Measurements from ENCODE around the gene MAP3K12. TPM values are rescaled to one million over a fixed set of nuclear protein-coding genes. Genes with fewer than 3 reads are reported as not detected.
"Not testable (repeated sequence)": the region's sequence is repeated elsewhere in the genome, so short reads cannot be mapped to it uniquely, and the experiment has no call there.

The MAP3K12 gene, protein sequence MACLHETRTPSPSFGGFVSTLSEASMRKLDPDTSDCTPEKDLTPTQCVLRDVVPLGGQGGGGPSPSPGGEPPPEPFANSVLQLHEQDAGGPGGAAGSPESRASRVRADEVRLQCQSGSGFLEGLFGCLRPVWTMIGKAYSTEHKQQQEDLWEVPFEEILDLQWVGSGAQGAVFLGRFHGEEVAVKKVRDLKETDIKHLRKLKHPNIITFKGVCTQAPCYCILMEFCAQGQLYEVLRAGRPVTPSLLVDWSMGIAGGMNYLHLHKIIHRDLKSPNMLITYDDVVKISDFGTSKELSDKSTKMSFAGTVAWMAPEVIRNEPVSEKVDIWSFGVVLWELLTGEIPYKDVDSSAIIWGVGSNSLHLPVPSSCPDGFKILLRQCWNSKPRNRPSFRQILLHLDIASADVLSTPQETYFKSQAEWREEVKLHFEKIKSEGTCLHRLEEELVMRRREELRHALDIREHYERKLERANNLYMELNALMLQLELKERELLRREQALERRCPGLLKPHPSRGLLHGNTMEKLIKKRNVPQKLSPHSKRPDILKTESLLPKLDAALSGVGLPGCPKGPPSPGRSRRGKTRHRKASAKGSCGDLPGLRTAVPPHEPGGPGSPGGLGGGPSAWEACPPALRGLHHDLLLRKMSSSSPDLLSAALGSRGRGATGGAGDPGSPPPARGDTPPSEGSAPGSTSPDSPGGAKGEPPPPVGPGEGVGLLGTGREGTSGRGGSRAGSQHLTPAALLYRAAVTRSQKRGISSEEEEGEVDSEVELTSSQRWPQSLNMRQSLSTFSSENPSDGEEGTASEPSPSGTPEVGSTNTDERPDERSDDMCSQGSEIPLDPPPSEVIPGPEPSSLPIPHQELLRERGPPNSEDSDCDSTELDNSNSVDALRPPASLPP
- 10 to 100 TPM; 18.2 to 20.4 TPM for total RNA-seq

DNA sequence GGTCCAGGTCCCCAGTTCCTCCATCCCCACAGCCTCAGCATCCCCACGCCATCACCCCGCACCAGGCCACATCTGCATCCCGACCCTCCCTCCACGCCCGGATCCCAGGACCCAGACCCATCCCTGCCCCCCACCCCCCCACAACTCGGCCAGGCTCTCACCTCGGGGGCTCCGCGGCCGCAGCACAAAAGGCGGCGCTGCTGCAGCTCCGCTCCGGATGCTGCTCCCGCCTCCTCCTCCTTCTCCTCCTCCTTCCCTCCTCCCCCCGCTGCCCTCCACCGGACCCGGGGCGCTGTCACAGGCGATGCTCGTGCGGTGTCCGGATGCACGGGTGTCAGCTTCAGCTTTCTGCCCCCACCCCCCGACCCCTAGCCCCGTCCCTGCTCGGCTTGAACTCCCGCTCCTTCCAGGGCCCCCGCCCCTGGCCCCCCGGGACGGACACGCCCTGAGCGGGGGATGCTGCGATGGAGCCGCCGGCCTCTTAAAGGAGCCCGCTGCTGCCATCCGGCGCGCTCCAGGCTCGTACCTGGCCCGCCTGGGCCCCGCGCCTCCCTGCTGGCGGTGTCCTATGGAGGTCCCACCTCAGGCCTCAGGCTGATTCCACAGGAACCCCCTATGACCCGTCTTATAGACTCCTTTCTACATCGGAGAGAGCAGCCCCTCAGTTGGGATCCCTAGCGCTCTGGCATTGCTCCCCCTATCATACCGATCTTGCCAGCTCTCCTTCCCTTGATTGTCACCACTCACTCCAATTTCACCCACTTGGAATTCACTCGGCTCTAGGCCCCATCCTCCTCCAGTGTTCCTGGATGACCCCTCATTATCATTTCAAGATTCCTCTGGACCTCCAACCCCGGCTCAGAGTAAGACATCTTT, at the start of gene MAP3K12:
TSS of gene MAP3K12 (minus strand) at position 193 of the 876 bp plus-strand sequence. CDS start 12,067 bp downstream, outside the sequence.
- peak within 1 kb of the TSS; percentile 86 for H3K4me3 Mint-ChIP-seq
- peaks cover 10% of the 10 kb centered on the region for H3K4me1 Mint-ChIP-seq
- H3K36me3 Mint-ChIP-seq (ENCODE audit: low read depth) = peaks cover 4% of the 10 kb centered on the region
- no peaks in the 10 kb centered on the region for H3K27me3 Mint-ChIP-seq
- H3K9me3 Mint-ChIP-seq = no peaks in the 10 kb centered on the region
- peak; percentile 14 for ATAC-seq (replicated peaks)
- H3K27ac Mint-ChIP-seq = peak within 1 kb of the TSS; percentile 85

GRCh38 chr12:53548354-53548753, 49.1 kb upstream of the MAP3K12 start:
- ATAC-seq (replicated peaks); H3K27ac Mint-ChIP-seq; H3K4me3 Mint-ChIP-seq; H3K9me3 Mint-ChIP-seq; H3K27me3 Mint-ChIP-seq: not testable (repeated sequence)
- H3K4me1 Mint-ChIP-seq = peaks cover 10% of the 10 kb centered on the region
- H3K36me3 Mint-ChIP-seq (ENCODE audit: low read depth) = peaks cover 42% of the 10 kb centered on the region

- H3K36me3 Mint-ChIP-seq (ENCODE audit: low read depth) = peaks cover 32% of the 10 kb centered on the region
- peak overlapping the region; percentile 84 for H3K27ac Mint-ChIP-seq
- no peaks in the 10 kb centered on the region for H3K27me3 Mint-ChIP-seq
- H3K4me1 Mint-ChIP-seq = peaks cover 12% of the 10 kb centered on the region
- peak overlapping the region; percentile 57 for H3K4me3 Mint-ChIP-seq
- no peaks in the 10 kb centered on the region for H3K9me3 Mint-ChIP-seq
- ATAC-seq (replicated peaks) = peak; percentile 99
Measured at GRCh38 chr12:53543539-53543938, 44.3 kb upstream of the MAP3K12 start.

DNA sequence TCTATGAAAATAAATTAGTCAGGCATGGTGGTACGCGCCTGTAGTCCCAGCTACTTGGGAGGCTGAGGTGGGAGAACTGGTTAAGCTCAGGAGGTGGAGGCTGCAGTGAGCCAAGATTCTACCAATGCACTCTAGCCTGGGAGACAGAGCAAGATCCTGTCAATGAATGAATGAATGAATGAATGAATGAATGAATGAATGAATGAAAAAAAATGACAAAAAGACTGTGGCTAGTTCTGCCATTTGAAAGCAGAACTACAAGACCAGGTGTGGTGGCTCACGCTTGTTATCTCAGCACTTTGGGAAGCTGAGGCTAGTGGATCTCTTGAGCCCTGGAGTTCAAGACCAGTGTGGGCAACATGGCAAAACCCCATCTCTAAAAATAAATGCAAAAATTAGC, 40.3 kb upstream of the MAP3K12 start:
- peaks cover 12% of the 10 kb centered on the region for H3K4me1 Mint-ChIP-seq

GRCh38 chr12:53538209-53538689, 39.0 kb upstream of the MAP3K12 start:
- H3K4me3 Mint-ChIP-seq = no peak overlapping the region
- H3K9me3 Mint-ChIP-seq = no peaks in the 10 kb centered on the region
- H3K4me1 Mint-ChIP-seq = peaks cover under 1% of the 10 kb centered on the region
- H3K36me3 Mint-ChIP-seq (ENCODE audit: low read depth) = peaks cover 74% of the 10 kb centered on the region
- peak overlapping the region; percentile 5 for H3K27ac Mint-ChIP-seq
- no peak for ATAC-seq (replicated peaks)
- H3K27me3 Mint-ChIP-seq = no peaks in the 10 kb centered on the region

More for the DNA sequence above, 40.3 kb upstream of the MAP3K12 start:
- Mint-ChIP-seq H3K9me3 (no peaks in the 10 kb centered on the region), H3K36me3 (ENCODE audit: low read depth) (peaks cover 67% of the 10 kb centered on the region), H3K4me3 (no peak overlapping the region), H3K27me3 (no peaks in the 10 kb centered on the region), H3K27ac (no peak overlapping the region)
- ATAC-seq (replicated peaks) = no peak

DNA sequence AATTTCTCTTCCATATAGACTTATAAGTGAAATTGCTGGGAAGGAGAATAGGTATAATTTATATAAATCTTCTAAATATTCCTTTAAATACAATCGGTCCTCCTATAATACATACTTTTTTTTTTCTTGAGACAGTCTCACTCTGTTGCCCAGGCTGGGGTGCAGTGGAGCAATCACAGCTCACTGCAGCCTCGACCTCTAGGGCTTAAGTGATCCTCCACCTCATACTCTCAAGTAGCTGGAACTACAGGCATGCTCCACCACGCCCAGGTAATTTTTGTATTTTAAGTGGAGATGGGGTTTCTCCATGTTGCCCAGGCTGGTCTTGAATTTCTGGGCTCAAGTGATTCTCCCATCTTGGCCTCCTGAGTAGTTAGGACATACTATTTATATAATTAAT, 37.7 kb upstream of the MAP3K12 start:
- H3K4me3 Mint-ChIP-seq = no peak overlapping the region
- no peaks in the 10 kb centered on the region for H3K27me3 Mint-ChIP-seq
- no peak for ATAC-seq (replicated peaks)
- no peak overlapping the region for H3K27ac Mint-ChIP-seq
- H3K9me3 Mint-ChIP-seq = no peaks in the 10 kb centered on the region
- H3K36me3 Mint-ChIP-seq (ENCODE audit: low read depth) = peaks cover 77% of the 10 kb centered on the region
- H3K4me1 Mint-ChIP-seq = no peaks in the 10 kb centered on the region

DNA sequence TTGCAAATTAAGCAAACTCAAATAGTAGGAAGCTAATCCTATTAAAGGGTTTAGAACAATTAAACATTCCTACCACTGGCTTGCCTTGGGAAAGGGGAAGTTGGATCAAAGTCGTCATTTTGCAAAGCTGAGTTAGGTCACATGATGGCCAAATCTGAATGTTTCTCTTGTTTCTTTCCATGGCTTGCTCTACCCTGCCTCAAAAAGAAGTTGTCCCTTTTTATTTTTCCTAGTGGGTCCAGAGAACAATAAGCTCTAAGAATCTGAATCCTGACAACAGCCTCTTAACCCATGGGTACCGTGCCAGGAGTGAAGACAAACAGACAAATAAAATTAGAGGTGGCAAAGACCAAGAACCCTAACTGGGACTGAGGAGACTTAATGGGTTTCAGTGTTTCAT, 34.2 kb upstream of the MAP3K12 start:
- no peaks in the 10 kb centered on the region for H3K27me3 Mint-ChIP-seq
- ATAC-seq (replicated peaks) = no peak
- no peaks in the 10 kb centered on the region for H3K9me3 Mint-ChIP-seq
- no peak overlapping the region for H3K4me3 Mint-ChIP-seq
- H3K4me1 Mint-ChIP-seq = no peaks in the 10 kb centered on the region
- peaks cover 92% of the 10 kb centered on the region for H3K36me3 Mint-ChIP-seq (ENCODE audit: low read depth)
- no peak overlapping the region for H3K27ac Mint-ChIP-seq

DNA sequence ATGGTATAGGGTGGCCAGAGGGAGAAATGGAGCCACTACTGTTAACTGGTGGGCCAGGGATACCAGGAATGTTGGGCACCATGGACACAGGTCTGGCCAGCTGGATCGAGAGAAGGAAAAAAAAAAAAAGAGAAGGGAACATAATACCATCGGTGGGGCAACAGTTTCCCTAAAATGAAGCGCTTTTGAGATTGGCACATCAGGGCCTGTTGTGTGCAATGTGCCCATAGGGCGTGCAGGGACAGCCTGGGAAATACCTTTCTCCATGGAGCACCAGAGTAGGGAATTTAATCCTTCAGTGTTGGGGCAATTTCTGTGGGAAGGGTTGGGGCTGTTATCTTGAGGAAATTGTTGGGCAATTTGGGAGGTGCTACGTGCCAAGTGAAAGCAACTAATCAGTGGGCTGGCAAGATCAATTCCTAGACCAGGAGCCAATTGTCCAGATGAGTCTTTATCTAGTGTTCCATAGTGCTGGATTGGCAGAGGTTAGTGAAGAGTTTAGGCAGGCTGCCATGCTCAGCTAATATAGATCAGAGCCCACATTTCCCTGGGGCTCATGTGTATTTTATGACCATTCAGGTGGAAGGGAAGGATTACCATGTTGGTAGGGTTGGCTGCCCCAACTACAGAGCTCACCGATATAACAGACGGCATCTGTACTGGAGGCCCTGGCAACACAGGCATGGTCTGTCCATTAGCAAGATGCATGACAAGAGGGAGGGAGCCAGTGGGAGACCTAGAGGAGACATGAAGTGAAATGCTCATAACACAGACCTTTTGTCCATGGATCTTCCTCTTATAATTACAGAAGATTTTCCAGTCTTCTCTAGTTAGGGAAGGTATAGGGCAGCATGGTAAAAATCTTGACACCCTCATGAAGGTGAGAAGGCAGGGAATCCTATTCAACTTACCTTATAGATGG, 33.5 kb upstream of the MAP3K12 start:
- H3K4me1 Mint-ChIP-seq = no peaks in the 10 kb centered on the region
- H3K9me3 Mint-ChIP-seq = no peaks in the 10 kb centered on the region
- peaks cover 92% of the 10 kb centered on the region for H3K36me3 Mint-ChIP-seq (ENCODE audit: low read depth)
- no peak overlapping the region for H3K4me3 Mint-ChIP-seq
- no peaks in the 10 kb centered on the region for H3K27me3 Mint-ChIP-seq
- ATAC-seq (replicated peaks) = no peak
- no peak overlapping the region for H3K27ac Mint-ChIP-seq

DNA sequence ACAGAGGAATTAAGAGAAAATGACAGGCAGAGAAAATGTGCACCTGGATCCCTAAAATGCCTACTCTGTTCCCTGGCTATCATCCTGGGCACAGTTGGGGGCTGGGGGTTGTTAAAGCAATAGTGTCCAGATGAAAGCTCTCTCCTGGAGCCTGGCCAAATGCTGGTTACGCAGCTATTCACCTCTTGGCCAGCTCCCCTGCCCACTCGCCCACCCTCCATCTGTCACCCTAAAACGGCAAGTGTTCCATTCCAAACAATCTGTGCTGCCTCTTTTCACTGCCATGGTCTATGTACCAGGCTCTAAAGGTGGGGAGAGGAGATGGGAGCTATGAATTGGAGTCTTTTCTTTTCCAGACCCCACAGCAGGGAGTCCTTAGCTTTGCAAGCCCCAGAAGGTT, 32.8 kb upstream of the MAP3K12 start:
- Mint-ChIP-seq H3K36me3 (ENCODE audit: low read depth) (peaks cover 86% of the 10 kb centered on the region), H3K4me3 (no peak overlapping the region), H3K27ac (no peak overlapping the region), H3K4me1 (no peaks in the 10 kb centered on the region), H3K9me3 (no peaks in the 10 kb centered on the region), H3K27me3 (no peaks in the 10 kb centered on the region)
- ATAC-seq (replicated peaks) = no peak

DNA sequence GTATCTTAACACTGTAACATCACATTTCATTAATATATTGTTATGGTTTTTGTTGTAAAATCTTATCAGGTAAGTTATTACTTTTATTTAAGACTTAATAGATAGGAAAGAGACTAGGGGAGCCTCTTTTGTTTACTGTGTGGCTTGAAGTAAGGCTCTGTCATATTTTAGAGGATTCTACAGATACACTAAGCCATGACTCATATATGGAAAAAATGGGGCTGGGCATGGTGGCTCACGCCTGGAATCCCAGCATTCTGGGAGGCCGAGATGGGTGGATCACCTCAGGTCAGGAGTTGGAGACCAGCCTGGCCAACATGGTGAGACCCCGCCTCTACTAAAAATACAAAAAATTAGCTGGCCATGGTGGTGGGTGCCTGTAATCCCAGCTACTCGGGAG, 31.7 kb upstream of the MAP3K12 start:
- no peak for ATAC-seq (replicated peaks)
- H3K27ac Mint-ChIP-seq = no peak overlapping the region
- no peaks in the 10 kb centered on the region for H3K4me1 Mint-ChIP-seq
- peaks cover 88% of the 10 kb centered on the region for H3K36me3 Mint-ChIP-seq (ENCODE audit: low read depth)
- no peaks in the 10 kb centered on the region for H3K9me3 Mint-ChIP-seq
- H3K4me3 Mint-ChIP-seq = no peak overlapping the region
- H3K27me3 Mint-ChIP-seq = no peaks in the 10 kb centered on the region

GRCh38 chr12:53530061-53530460, 30.8 kb upstream of the MAP3K12 start:
- no peak overlapping the region for H3K4me3 Mint-ChIP-seq
- H3K36me3 Mint-ChIP-seq (ENCODE audit: low read depth) = peaks cover 88% of the 10 kb centered on the region
- no peak for ATAC-seq (replicated peaks)
- H3K9me3 Mint-ChIP-seq = no peaks in the 10 kb centered on the region
- no peak overlapping the region for H3K27ac Mint-ChIP-seq
- H3K27me3 Mint-ChIP-seq = no peaks in the 10 kb centered on the region
- H3K4me1 Mint-ChIP-seq = no peaks in the 10 kb centered on the region

- Mint-ChIP-seq H3K27ac (peak overlapping the region; percentile 31), H3K36me3 (ENCODE audit: low read depth) (peaks cover 89% of the 10 kb centered on the region), H3K4me1 (no peaks in the 10 kb centered on the region), H3K4me3 (no peak overlapping the region), H3K9me3 (no peaks in the 10 kb centered on the region), H3K27me3 (no peaks in the 10 kb centered on the region)
- no peak for ATAC-seq (replicated peaks)
Measured at GRCh38 chr12:53524476-53524875, 25.2 kb upstream of the MAP3K12 start.

DNA sequence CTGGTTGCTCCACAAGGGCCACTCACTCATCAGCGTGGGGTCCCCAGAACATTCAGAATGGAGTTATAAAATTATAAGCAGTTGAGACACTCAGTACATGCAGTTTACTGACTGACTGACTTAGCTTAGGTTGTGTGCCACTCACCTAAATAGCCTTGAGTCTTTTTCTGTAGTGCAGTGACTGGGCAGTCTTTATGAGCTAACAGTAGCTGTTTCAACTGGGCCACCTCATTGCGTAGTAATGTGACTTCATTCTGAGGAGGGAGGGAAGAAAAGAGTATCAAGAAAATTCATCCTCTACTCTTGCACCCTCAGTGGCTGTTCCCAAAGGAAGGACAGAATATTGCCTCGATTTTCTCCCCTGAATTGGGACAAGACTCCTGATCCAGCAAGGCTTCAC, 23.9 kb upstream of the MAP3K12 start:
- peaks cover 90% of the 10 kb centered on the region for H3K36me3 Mint-ChIP-seq (ENCODE audit: low read depth)
- no peaks in the 10 kb centered on the region for H3K27me3 Mint-ChIP-seq
- H3K4me3 Mint-ChIP-seq = no peak overlapping the region
- no peaks in the 10 kb centered on the region for H3K4me1 Mint-ChIP-seq
- no peak overlapping the region for H3K27ac Mint-ChIP-seq
- no peak for ATAC-seq (replicated peaks)
- H3K9me3 Mint-ChIP-seq = no peaks in the 10 kb centered on the region

Measured in activated T-helper 17 cell treated with anti-CD3 and anti-CD28 coated beads, Interleukin-2, amount 50 U/mL, for 72 hours (primary cell).